NCI-H2196 (cell line): Measurements from ENCODE around the gene LAMA2.
"Not testable (repeated sequence)": the region's sequence is repeated elsewhere in the genome, so short reads cannot be mapped to it uniquely, and the experiment has no call there.

Source experiments
- DNase-seq: peaks from one replicate; lab custom pipeline; 2025; ENCODE audit not compliant: unreplicated experiment; lab: John Stamatoyannopoulos, UW

LAMA2 gene

DNA sequence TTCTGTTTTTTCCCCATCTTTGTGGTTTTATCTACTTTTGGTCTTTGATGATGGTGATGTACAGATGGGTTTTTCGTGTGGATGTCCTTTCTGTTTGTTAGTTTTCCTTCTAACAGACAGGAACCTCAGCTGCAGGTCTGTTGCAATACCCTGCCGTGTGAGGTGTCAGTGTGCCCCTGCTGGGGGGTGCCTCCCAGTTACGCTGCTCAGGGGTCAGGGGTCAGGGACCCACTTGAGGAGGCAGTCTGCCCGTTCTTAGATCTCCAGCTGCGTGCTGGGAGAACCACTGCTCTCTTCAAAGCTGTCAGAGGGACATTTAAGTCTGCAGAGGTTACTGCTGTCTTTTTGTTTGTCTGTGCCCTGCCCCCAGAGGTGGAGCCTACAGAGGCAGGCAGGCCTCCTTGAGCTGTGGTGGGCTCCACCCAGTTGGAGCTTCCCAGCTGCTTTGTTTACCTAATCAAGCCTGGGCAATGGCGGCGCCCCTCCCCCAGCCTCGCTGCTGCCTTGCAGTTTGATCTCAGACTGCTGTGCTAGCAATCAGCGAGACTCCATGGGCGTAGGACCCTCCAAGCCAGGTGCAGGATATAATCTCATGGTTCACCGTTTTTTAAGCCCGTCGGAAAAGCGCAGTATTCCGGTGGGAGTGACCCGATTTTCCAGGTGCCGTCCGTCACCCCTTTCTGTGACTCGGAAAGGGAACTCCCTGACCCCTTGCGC, 289.5 kb downstream of the LAMA2 start:
- not testable (repeated sequence) for DNase-seq

DNA sequence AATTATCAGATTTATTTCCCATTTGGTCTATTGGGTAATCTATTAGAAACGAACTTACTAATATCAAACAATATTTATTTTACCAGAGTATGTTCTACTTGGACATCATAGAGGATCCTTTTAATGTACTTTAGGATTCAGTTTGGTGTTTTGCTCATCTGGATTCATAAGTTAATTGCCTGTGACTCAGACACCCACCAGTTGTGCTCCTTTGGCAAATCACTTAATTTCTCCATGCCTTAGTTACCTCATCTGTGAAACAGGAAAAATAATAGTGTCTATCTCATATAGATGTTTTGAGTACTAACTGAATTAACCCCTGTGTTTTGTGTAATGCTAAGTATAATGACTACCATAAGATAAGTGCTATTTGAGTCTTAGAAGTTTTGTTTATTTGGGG, 292.1 kb downstream of the LAMA2 start:
- no peak for DNase-seq

DNA sequence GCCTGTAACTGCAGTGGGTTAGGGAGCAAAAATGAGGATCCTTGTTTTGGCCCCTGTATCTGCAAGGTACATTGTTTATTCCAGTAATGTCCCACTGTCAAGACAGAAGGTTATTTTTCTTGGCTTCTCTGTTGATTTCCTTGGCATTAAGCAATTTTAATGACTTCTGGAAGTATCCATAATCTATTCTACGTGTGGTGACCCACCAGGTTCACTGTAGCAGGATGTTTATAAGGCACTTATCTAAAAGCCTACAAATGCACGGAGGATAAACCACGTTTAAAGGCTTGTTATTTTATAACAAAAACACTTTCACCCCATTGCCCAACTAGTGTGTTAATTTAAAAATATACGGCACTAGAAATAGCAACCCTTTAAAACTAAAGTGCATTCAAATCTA, 294.9 kb downstream of the LAMA2 start:
- no peak for DNase-seq

DNA sequence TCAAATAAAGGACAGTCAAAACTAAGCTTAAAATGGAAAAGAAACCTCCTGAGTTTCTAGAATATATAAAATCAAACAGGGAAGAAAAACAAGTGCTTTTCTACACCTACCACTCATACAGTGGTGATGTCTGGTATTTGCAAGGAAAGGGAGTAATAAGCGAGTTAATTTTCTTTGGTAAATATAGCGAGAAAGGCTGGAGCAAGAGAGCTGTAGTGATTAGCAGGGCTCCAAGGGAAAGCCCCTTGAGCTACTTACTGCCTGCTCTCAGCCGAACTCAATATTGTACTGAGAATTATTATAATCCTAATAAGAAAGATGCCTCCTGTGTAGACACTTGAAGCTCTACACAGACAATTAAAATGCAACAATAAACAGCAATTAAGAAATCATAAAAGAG, 296.3 kb downstream of the LAMA2 start:
- no peak for DNase-seq

- no peak for DNase-seq
Measured at GRCh38 chr6:129181001-129181400, 298.1 kb downstream of the LAMA2 start.

- no peak for DNase-seq
Measured at GRCh38 chr6:129183187-129183591, 300.3 kb downstream of the LAMA2 start.

GRCh38 chr6:129183681-129184301, 300.9 kb downstream of the LAMA2 start:
- DNase-seq = no peak

DNA sequence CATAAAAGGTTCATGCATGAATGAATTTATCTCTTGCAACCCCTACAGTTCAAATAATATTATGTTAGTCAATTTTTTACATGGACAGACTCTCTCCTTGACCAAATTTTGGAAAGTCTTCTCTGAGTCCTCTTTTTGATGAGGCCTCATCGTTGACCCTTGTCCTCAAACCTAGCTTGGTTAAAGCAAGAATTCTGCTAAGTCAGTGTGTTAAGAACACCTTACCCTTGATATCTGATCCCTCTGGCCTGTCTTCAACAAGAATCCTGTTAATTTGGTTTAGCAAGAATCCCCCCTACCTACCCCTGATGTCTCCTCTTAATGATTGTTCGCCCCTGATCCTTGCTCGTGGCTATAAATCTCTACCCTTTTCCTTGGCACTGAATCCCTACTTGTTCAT, 301.4 kb downstream of the LAMA2 start:
- DNase-seq = no peak

- DNase-seq = no peak
Measured at GRCh38 chr6:129184808-129185366, 301.9 kb downstream of the LAMA2 start.

DNA sequence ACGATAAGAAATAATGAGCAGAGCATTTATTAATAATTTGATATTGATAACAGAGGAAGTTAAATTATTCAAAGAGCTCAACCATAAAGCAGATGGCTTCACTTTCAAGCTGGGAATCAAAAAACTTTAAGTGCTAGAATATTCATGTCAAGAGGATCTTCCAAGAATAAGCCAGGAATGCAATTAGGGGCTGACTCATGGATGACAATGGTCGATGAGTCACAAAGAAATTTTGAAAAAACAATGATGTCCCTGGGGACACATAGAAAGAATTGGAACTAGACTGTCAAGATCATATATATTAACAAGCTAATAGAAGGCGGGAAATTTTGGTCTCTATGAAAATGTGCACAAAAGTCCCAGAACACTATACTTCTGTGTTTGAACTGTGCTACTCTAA, 304.1 kb downstream of the LAMA2 start:
- no peak for DNase-seq

DNA sequence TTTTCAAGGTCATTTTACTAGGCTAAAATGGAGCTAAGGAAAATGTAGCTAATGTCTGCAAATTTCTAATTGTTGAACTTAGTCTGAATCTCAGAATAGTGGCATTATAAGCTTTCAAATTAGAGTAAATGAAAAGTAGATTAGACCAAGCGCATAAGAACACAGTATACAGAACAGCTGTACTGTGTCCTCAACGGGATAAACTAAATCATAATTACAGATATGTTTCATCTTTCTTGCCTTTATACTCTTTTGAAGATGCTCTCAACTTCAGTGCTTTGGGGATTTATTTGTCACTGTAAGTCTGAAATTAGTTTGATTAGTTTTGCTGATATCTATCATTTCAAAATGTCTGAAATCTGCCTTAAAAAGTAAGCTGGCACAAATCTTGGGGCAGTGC, 305.4 kb downstream of the LAMA2 start:
- no peak for DNase-seq

DNA sequence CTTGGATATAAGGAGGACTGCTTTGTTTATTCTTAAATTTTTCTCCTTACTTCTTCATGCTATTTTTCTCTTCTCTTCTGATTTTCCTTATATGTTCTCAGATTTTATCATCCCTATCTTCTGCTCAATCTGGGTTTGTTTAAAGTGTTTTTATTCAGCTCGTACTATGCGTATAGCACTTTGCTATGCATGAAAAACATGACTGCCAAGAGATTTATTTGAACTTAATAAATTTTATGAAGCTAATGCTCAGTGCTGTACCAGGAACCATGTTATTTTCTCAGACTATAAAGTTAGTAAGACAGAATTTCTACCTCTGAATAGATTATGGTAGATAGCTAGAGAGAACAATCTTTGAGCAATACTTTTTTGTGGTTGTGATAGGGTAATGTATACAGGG, 305.9 kb downstream of the LAMA2 start:
- DNase-seq = no peak

GRCh38 chr6:129189266-129189665, 306.3 kb downstream of the LAMA2 start:
- DNase-seq = no peak

- DNase-seq = no peak
Measured at GRCh38 chr6:129191235-129191634, 308.3 kb downstream of the LAMA2 start.

- no peak for DNase-seq
Measured at GRCh38 chr6:129192458-129192989, 309.6 kb downstream of the LAMA2 start.

GRCh38 chr6:129194306-129194941, 311.5 kb downstream of the LAMA2 start:
- DNase-seq = no peak

- DNase-seq = no peak
Measured at GRCh38 chr6:129195161-129195560, 312.2 kb downstream of the LAMA2 start.

- no peak for DNase-seq
Measured at GRCh38 chr6:129195643-129196042, 312.7 kb downstream of the LAMA2 start.

GRCh38 chr6:129197154-129197553, 314.2 kb downstream of the LAMA2 start:
- DNase-seq = no peak

DNA sequence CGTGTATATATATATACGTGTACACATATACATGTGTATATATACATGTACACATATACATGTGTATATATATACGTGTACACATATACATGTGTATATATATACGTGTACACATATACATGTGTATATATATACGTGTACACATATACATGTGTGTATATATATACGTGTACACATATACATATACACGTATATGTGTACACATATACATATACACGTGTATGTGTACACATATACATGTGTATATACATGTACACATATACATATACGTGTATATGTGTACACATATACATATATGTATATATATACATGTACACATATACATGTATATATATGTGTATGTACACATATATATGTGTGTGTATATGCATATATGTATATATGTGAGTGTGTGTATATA, 317.2 kb downstream of the LAMA2 start:
- no peak for DNase-seq

- no peak for DNase-seq
Measured at GRCh38 chr6:129203190-129203900, 320.4 kb downstream of the LAMA2 start.
